GM21737 (cell line): ENCODE results near the gene AUNIP.
"Not testable (repeated sequence)": the region's sequence is repeated elsewhere in the genome, so short reads cannot be mapped to it uniquely, and the experiment has no call there.

Experiments
- ATAC-seq: cut with Tn5 transposase; IDR thresholded peaks from one replicate; pipeline ENCODE4 v1.9.1; 2021; ENCODE audit warnings: mild to moderate bottlenecking, moderate library complexity; ENCODE audit not compliant: unreplicated experiment

AUNIP gene

GRCh38 chr1:25867210-25867991 lies 8.1 kb upstream of the AUNIP start:
- no peak for ATAC-seq

DNA sequence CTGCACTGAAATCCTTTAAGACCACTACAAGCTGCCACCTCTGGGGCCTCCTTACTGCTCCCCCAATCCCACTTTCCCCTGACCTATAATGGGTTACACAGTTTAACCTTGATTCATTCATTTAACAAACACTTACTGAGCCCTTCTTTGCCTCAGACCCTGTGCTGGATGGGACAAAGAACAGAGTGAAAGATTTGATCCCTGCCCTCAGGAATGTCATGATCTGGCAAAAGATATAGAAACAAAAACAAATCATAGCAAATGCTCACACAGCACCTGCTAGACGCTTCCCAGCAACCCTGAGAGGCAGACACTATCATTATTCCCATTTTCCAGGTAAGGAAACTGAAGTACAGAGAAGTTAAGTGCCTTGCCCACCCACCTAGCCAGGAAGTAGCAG lies 7.0 kb upstream of the AUNIP start:
- no peak for ATAC-seq

- no peak for ATAC-seq
Observed at GRCh38 chr1:25864434-25864833, 5.2 kb upstream of the AUNIP start.

DNA sequence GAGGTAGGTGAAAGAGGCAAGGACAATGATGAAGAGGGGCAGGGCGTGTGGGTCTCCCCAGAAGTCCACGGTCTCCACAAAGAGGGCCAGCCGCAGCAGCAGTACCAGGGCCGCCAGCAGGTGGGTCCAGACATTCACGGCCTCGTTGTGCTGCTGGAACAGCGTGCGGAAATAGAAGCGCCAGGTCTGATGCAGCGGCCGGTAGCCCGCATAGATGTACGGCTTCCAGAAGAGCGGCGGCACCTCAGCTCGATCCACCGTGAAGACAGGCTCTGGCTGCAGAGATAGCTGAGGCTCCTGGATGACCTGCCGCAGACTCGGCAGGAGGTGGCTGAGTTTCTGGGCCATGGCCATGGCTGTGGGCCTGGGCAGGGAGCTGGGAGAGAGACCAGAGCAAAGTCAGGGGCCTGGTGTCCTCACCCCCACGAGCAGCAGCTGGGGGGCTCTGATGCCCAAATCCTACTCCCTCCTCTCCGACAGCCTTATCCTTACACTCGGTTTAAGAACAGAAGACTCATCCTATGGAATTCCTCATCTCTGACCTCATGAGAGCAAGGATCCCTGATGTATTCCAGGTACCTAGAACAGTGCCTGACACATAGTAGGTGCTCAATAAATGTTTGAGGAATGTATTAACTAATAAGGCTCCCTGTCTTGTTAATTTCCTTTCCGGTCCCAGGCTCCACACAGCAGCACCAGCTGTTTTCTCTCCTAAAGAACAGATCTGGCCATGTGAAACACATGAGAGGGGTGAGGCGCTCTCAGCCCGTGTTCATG lies 4.4 kb upstream of the AUNIP start:
- no peak for ATAC-seq

GRCh38 chr1:25862785-25863485 lies 3.7 kb upstream of the AUNIP start:
- ATAC-seq: no peak

- no peak for ATAC-seq
Observed at GRCh38 chr1:25861316-25862286, 2.3 kb upstream of the AUNIP start.

DNA sequence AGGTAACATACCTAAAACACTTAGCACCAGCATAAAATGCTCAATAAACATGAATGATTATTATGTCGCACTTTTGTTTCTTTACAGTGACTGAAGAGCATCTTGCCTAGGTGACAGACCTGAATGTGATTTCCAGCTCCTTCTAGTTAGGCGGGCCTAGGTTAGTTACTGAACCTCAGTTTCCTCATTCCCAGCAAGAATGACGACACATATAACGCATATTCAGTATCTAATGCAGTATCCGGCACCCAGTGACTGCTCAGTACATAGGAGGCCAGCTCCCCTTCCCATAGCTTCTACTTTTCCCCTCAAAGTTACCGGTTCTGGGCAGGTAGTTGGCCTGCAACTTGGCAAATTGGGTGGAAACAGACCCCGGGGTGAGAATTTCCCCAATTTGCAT lies 763 bp downstream of the AUNIP start:
- ATAC-seq: no peak

- ATAC-seq: no peak
Observed at GRCh38 chr1:25856856-25857255, 2.4 kb downstream of the AUNIP start.

GRCh38 chr1:25854554-25854953 lies 4.7 kb downstream of the AUNIP start:
- no peak for ATAC-seq

DNA sequence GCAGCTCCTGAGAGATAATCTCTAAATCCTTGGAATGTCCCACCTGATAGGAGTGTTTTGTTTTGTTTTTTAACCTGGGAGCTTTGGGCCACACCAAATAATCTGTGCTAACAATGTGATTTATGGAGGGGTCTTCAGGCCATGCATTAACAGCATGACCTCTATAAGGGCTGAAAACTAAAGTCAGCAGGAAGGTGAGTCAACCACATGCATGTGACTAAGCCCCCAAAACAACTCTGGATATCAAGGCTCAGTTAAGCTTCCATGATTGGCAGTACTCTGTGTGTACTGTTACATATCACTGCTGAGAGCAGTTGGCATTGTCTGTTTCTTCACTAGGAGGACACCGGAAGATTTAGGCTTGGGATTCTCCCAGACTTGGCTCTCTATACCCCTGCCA lies 10.7 kb downstream of the AUNIP start:
- ATAC-seq: no peak

DNA sequence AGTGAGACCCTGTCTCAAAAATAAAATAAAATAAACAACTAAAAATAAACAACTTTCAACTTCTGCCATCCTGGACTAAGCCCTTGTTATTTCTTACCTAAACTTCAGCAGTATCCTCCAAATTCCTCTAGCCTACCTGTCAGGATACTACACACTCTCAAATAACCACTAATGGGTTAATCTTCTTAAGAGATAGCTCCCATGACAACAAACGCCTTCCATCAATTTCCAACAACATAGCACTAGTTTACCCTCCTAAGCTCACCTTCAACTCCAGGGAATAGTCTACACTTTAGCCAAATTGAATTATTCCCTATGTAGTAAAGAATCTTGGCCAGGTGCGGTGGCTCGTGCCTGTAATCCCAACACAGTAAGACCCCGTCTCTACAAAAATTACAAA lies 11.3 kb downstream of the AUNIP start:
- no peak for ATAC-seq

DNA sequence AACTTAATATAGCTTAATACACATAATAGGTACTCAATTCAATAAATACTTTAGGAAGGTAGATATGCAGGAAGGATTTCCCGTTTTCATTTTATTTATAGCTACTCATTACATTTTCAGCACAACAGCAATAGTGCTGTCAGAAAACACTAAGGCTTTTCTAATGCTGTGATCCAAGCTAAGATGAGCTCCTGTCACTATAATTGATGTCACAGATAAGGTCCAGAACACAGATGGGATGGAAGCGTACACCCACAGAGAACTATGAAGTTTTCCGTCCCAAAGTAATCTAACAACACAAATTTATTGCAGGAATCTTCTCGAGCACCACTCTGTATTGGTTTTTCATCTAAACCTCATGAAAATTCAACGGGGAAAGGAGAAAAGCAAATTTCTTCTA lies 13.6 kb downstream of the AUNIP start:
- ATAC-seq: no peak

DNA sequence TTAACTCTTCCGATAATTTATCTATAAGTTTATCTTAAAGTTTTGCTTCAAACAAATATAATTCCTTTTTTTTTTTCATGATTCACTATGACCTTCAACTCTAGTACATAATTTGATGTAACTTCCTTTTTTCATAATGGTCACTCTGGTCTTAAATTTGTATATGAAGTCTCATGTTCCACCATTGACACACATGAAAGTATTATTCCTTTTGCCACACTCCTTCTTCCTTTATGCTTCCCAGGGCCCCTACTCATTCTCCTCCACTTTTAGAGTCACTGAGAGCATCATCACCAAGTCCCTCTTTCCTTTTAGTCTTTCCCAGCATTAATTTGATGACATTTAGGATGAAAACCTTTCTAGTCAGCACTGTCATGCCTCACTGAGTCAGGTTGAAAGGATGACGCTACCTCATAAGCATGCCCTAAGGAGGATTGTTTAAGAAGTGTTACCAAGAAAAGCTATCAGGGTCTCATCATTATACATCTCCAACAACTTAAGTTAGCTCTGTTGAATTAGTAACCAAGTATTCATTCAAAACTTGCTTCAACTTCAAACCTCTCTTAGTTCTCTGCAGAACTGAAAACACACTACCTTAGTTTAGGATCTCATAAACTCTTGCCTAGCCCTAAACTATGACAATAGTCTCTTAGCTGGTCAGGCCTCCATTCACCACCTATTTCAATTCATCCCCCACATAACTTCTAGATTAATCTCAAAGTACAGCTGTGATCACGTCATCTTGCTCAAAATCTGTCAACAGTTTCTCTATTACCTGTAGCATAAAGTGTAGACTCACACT lies 14.5 kb downstream of the AUNIP start:
- ATAC-seq: no peak

DNA sequence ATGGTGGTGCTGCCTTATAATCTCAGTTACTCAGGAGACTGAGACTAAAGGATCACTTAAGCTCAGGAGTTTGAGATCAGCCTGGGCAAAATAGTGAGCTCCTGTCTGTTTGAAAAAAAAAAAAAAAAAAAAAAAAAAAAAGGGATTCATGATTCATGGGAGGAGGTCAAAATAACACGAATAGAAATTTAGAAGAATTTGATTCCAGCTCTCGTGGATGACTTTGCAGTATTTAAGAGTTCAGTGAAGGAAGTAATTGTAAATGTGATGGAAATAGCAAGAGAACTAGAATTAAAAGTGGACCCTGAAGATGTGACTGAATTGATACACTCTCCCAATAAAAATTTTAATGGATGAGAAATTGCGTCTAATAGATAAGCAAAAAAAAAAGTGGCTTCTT lies 15.8 kb downstream of the AUNIP start:
- ATAC-seq: no peak

GRCh38 chr1:25839808-25840207 lies 19.4 kb downstream of the AUNIP start:
- not testable (repeated sequence) for ATAC-seq

GRCh38 chr1:25837262-25837875 lies 21.9 kb downstream of the AUNIP start:
- ATAC-seq: no peak

- ATAC-seq: no peak
Observed at GRCh38 chr1:25836695-25837094, 22.6 kb downstream of the AUNIP start.

GRCh38 chr1:25834894-25835293 lies 24.4 kb downstream of the AUNIP start:
- ATAC-seq: no peak

GRCh38 chr1:25833158-25833557 lies 26.1 kb downstream of the AUNIP start:
- no peak for ATAC-seq
